Stomach smooth muscle (tissue), 2 donors: ENCODE measurements around the gene GPR107.
"Not testable (repeated sequence)": the region's sequence is repeated elsewhere in the genome, so short reads cannot be mapped to it uniquely, and the experiment has no call there.

Source experiments
- H3K27ac ChIP-seq: one replicate; pipeline ENCODE4 v1.7.0; 2013; ENCODE audit warnings: mild to moderate bottlenecking, low read length, inconsistent platforms
- H3K27me3 ChIP-seq, 2 donors: one replicate each; pipeline ENCODE4 v1.7.0; 2013; ENCODE audit warnings: low read length in 2 of 2; ENCODE audit not compliant: insufficient read depth in 2 of 2, control insufficient read depth in 1 of 2
- H3K36me3 ChIP-seq, 2 donors: one replicate each; pipeline ENCODE4 v1.7.0; 2013; ENCODE audit warnings: low read length in 2 of 2; ENCODE audit not compliant: control insufficient read depth in 2 of 2, insufficient read depth in 2 of 2
- H3K4me1 ChIP-seq: one replicate; pipeline ENCODE4 v1.7.0; 2013; ENCODE audit warnings: low read length; ENCODE audit not compliant: control insufficient read depth, insufficient read depth
- H3K4me3 ChIP-seq, 2 donors: one replicate each; pipeline ENCODE4 v1.7.0; 2013; ENCODE audit warnings: low read length in 2 of 2
- H3K9ac ChIP-seq, 2 donors: one replicate each; pipeline ENCODE4 v1.7.0; 2013; ENCODE audit warnings: low read length in 2 of 2, mild to moderate bottlenecking in 1 of 2
- H3K9me3 ChIP-seq, 2 donors: one replicate each; pipeline ENCODE4 v1.7.0; 2013; ENCODE audit warnings: low read length in 2 of 2; ENCODE audit not compliant: control insufficient read depth in 2 of 2
- donor health status: healthy.
- donor health status: Pancreatic carcinoma.

GPR107 gene

GRCh38 chr9:130053504-130054324 is at the start of gene GPR107:
GPR107 (plus strand) TSS chr9:130053906; CDS start chr9:130053933, 27 bp downstream.
- no peaks in the 10 kb centered on the region for H3K27me3 ChIP-seq
- peaks cover 27% of the 10 kb centered on the region for H3K4me1 ChIP-seq

DNA sequence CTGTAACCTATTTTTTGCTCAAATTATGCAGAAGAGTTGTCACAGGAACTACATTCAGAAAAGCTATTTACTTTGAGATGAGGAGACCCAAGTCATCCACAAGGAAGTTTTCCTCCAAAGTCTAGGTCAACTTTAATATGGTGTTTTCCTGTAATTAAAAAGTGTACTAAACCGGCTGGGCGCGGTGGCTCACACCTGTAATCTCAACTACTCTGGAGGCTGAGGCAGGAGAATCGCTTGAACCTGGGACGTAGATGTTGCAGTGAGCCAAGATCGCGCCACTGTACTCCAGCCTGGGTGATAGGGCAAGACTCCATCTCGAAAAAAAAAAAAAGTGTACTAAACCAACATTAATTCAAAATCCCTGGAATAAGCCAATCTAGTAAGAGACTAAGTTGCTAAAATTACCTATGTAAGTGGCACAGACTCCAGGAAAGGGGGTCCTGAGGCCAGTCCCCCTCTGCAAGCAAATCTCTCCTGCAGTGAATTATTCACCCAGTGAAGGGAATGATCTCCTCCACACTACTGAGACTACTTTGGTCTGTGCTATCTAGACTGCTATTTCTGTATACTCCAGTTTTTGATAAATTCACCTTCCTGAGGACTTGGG is 49.7 kb upstream of the GPR107 start:
- Histone ChIP-seq H3K27me3 (no peaks in the 10 kb centered on the region), H3K27ac (peak overlapping the region; percentile 24), H3K4me3 (no peak overlapping the region), H3K9ac (no peak overlapping the region), H3K9me3 (no peaks in the 10 kb centered on the region), H3K4me1 (no peaks in the 10 kb centered on the region), H3K36me3 (peaks cover 0 to 2% of the 10 kb centered on the region in 2 donors)

More at GRCh38 chr9:130053504-130054324, at the start of gene GPR107:
- Histone ChIP-seq H3K36me3 (peaks cover 1 to 2% of the 10 kb centered on the region in 2 donors), H3K4me3 (peak within 1 kb of the TSS; percentile 84 to 95), H3K27ac (peak within 1 kb of the TSS; percentile 83), H3K9ac (peak within 1 kb of the TSS; percentile 92 to 96), H3K9me3 (no peaks in the 10 kb centered on the region)

DNA sequence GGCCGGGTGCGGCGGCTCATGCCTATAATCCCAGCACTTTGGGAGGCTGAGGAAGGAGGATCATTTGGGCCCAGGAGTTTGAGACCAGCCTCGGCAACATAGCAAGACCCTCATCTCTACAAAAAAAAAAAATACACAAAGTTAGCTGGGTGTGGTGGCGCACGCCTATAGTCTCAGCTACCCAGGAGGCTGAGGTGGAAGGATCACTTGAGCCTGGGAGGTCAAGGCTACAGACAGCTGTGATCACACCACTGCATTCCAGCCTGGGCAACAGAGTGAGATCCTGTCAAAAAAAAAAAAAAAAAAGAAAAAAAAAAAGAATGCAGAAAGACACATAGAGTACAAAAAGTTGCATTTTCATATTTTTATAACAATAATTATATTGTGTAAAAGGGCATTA is 46.8 kb upstream of the GPR107 start:
- H3K9ac ChIP-seq, H3K4me3 ChIP-seq, H3K27ac ChIP-seq, H3K27me3 ChIP-seq, H3K4me1 ChIP-seq, H3K9me3 ChIP-seq, H3K36me3 ChIP-seq: not testable (repeated sequence)

GRCh38 chr9:130008538-130008937 is 45.2 kb upstream of the GPR107 start:
- peaks cover 12% of the 10 kb centered on the region for H3K4me1 ChIP-seq
- H3K27me3 ChIP-seq: no peaks in the 10 kb centered on the region
- H3K36me3 ChIP-seq: peaks cover 0 to 4% of the 10 kb centered on the region in 2 donors
- no peak overlapping the region for H3K4me3 ChIP-seq
- peak overlapping the region; percentile 12 for H3K27ac ChIP-seq
- H3K9ac ChIP-seq: no peak overlapping the region
- peaks cover 0 to 3% of the 10 kb centered on the region in 2 donors for H3K9me3 ChIP-seq

GRCh38 chr9:130009546-130009945 is 44.2 kb upstream of the GPR107 start:
- not testable (repeated sequence) for H3K9ac ChIP-seq, H3K4me3 ChIP-seq, H3K36me3 ChIP-seq, H3K9me3 ChIP-seq, H3K27me3 ChIP-seq, H3K27ac ChIP-seq
- H3K4me1 ChIP-seq: peaks cover 15% of the 10 kb centered on the region

GRCh38 chr9:130010151-130010988 is 43.3 kb upstream of the GPR107 start:
- Histone ChIP-seq H3K4me1 (peaks cover 15% of the 10 kb centered on the region), H3K4me3 (no peak overlapping the region), H3K27me3 (no peaks in the 10 kb centered on the region), H3K27ac (peak overlapping the region; percentile 24), H3K36me3 (peaks cover 0 to 2% of the 10 kb centered on the region in 2 donors), H3K9me3 (peaks cover 0 to 3% of the 10 kb centered on the region in 2 donors), H3K9ac (no peak overlapping the region)

DNA sequence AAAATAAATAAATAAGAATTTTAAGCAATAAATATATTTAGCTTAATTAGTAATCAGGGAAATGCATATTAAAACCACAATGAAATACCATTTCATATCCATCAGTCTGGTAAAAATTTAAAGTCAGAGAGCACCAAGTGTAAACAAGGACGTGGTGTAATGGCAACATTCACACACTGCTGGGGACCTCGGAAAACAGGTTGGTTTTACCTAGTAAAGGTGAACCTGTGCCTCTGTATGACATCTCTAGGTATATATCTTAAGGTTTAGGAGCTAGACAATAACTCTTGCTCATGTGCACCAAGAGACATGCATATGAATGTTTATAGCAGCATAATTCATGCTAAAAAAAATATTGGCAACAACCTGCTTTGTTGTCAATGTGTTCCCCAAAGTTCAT is 40.4 kb upstream of the GPR107 start:
- peak overlapping the region; percentile 8 for H3K27ac ChIP-seq
- peaks cover 0 to 2% of the 10 kb centered on the region in 2 donors for H3K36me3 ChIP-seq
- no peak overlapping the region for H3K4me3 ChIP-seq
- H3K4me1 ChIP-seq: peaks cover 22% of the 10 kb centered on the region
- no peak overlapping the region for H3K9ac ChIP-seq
- H3K9me3 ChIP-seq: peaks cover 0 to 3% of the 10 kb centered on the region in 2 donors
- no peaks in the 10 kb centered on the region for H3K27me3 ChIP-seq

- Histone ChIP-seq H3K27ac (no peak overlapping the region), H3K27me3 (no peaks in the 10 kb centered on the region), H3K4me1 (peaks cover 15% of the 10 kb centered on the region), H3K9me3 (peaks cover 0 to 3% of the 10 kb centered on the region in 2 donors), H3K36me3 (no peaks in the 10 kb centered on the region), H3K9ac (no peak overlapping the region), H3K4me3 (no peak overlapping the region)
Observed at GRCh38 chr9:130015353-130016019, 38.2 kb upstream of the GPR107 start.

GRCh38 chr9:130017076-130017475 is 36.6 kb upstream of the GPR107 start:
- H3K9ac ChIP-seq: no peak overlapping the region
- H3K36me3 ChIP-seq: no peaks in the 10 kb centered on the region
- H3K27me3 ChIP-seq: no peaks in the 10 kb centered on the region
- no peaks in the 10 kb centered on the region for H3K9me3 ChIP-seq
- no peak overlapping the region for H3K4me3 ChIP-seq
- peak overlapping the region; percentile 68 for H3K27ac ChIP-seq
- H3K4me1 ChIP-seq: peaks cover 13% of the 10 kb centered on the region

DNA sequence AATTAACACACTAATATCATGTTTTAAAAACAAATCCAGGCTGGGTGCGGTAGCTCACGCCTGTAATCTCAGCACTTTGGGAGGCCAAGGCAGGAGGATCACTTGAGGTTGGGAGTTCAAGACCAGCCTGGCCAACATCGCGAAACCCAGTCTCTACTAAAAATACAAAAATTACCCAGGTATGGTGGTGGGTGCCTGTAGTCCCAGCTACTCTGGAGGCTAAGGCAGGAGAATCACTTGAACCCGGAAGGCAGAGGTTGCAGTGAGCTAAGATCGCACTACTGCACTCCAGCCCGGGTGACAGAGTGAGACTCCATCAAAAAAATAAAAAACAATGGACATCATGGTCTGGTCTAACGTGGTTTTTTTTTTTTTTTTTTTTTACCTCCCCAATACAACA is 36.2 kb upstream of the GPR107 start:
- Histone ChIP-seq H3K27ac (peak overlapping the region; percentile 68), H3K4me1 (peaks cover 13% of the 10 kb centered on the region)
- not testable (repeated sequence) for H3K9ac ChIP-seq

More for the DNA sequence above, 36.2 kb upstream of the GPR107 start:
- not testable (repeated sequence) for H3K4me3 ChIP-seq, H3K36me3 ChIP-seq, H3K9me3 ChIP-seq, H3K27me3 ChIP-seq
